Measurements from ENCODE around the gene DGKZ. TPM values are rescaled to one million over a fixed set of nuclear protein-coding genes. Genes with fewer than 3 reads are reported as not detected.

Gene DGKZ
- total RNA-seq, 1 experiment from 2014 or later: 57.9 TPM

GRCh38 chr11:46331282-46331984 lies 15.8 kb upstream of the DGKZ start:
- BruUV-seq (replicated peaks): no TSS peak
- ChIA-PET CTCF (interaction anchor here (1.0 to 1.9 kb wide), 3 partner anchors 12 to 92 kb away, joined by 4 to 10 read pairs (median 5); no protein-coding TSS in a partner anchor), POLR2A (interaction anchor here (1.4 kb wide), 1 partner anchor 7 kb away, joined by 3 read pairs; no protein-coding TSS in a partner anchor)
- Mint-ChIP-seq H3K4me3 (ENCODE audit: unreplicated experiment) (no peak overlapping the region), H3K27me3 (ENCODE audit: insufficient read depth, unreplicated experiment) (peaks cover 39% of the 10 kb centered on the region), H3K36me3 (ENCODE audit: insufficient read depth, unreplicated experiment) (peaks cover 4% of the 10 kb centered on the region), H3K9me3 (ENCODE audit: unreplicated experiment) (no peaks in the 10 kb centered on the region), H3K4me1 (ENCODE audit: insufficient read depth, unreplicated experiment) (peaks cover 21% of the 10 kb centered on the region), H3K27ac (ENCODE audit: low read depth, unreplicated experiment) (no peak overlapping the region)
- DNase-seq (ENCODE audit: unreplicated experiment): no peak
- TF ChIP-seq, protein P1, sequence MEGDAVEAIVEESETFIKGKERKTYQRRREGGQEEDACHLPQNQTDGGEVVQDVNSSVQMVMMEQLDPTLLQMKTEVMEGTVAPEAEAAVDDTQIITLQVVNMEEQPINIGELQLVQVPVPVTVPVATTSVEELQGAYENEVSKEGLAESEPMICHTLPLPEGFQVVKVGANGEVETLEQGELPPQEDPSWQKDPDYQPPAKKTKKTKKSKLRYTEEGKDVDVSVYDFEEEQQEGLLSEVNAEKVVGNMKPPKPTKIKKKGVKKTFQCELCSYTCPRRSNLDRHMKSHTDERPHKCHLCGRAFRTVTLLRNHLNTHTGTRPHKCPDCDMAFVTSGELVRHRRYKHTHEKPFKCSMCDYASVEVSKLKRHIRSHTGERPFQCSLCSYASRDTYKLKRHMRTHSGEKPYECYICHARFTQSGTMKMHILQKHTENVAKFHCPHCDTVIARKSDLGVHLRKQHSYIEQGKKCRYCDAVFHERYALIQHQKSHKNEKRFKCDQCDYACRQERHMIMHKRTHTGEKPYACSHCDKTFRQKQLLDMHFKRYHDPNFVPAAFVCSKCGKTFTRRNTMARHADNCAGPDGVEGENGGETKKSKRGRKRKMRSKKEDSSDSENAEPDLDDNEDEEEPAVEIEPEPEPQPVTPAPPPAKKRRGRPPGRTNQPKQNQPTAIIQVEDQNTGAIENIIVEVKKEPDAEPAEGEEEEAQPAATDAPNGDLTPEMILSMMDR (IDR thresholded peaks at IDR 0.05; ENCODE audit: unreplicated experiment): no peak
- intact Hi-C loops (cut with micrococcal nuclease): no loop called here

- ChIA-PET POLR2A (no interaction called here), CTCF (interaction anchor here (0.5 to 1.9 kb wide), 4 partner anchors 10 to 215 kb away, joined by 3 to 5 read pairs (median 4); no protein-coding TSS in a partner anchor)
- Mint-ChIP-seq H3K9me3 (ENCODE audit: unreplicated experiment) (no peaks in the 10 kb centered on the region), H3K36me3 (ENCODE audit: insufficient read depth, unreplicated experiment) (peaks cover 4% of the 10 kb centered on the region), H3K27ac (ENCODE audit: low read depth, unreplicated experiment) (no peak overlapping the region), H3K4me3 (ENCODE audit: unreplicated experiment) (no peak overlapping the region), H3K4me1 (ENCODE audit: insufficient read depth, unreplicated experiment) (peaks cover 26% of the 10 kb centered on the region), H3K27me3 (ENCODE audit: insufficient read depth, unreplicated experiment) (peaks cover 32% of the 10 kb centered on the region)
- intact Hi-C loops (cut with micrococcal nuclease): no loop called here
- no peak for DNase-seq (ENCODE audit: unreplicated experiment)
- TF ChIP-seq, protein P1 (IDR thresholded peaks at IDR 0.05; ENCODE audit: unreplicated experiment): no peak
- BruUV-seq (replicated peaks): no TSS peak
Measured at GRCh38 chr11:46332093-46332567, 15.1 kb upstream of the DGKZ start.

DNA sequence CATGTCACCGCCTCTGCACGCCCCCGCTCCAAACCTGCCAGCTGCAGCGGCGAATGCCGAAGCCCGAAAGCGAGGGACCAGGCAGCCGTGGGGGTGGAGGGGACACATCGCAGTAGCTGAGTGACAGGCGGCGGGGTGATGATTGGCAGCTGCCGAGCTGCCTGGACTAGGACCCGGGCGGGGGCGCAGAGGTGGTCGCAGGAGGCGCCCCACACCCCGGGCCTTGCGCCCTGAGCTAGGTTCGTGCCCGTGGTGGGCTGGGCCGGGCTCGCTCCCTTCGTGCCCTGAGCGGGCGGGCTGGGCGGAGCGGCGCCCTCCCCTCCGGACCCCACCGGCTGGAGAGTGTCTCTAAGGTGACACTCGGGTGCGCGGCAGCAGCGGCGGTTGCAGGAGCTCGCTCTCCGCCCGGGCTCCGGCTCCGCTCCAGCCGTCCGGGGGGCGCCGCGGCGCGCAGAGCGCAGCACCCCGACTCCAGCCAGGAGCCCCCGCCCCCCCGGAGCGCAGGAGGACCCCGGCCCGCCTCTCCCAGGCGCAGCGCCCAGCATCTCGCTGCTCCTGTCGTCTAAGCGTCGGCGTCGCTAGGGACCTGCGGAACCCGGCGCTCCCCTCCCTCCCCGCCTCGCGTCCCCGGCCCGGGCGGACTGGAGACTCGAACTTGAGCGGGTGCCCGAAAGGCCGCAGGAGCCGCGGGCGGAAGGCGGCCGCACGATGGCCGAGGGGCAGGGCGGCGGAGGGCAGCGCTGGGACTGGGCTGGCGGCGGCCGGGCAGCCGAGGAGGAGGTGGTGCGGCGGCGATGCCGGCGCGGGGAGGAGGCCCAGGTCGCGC lies 14.5 kb upstream of the DGKZ start:
- Mint-ChIP-seq H3K27me3 (ENCODE audit: insufficient read depth, unreplicated experiment) (peaks cover 29% of the 10 kb centered on the region), H3K27ac (ENCODE audit: low read depth, unreplicated experiment) (no peak overlapping the region), H3K4me3 (ENCODE audit: unreplicated experiment) (no peak overlapping the region), H3K36me3 (ENCODE audit: insufficient read depth, unreplicated experiment) (peaks cover 4% of the 10 kb centered on the region), H3K9me3 (ENCODE audit: unreplicated experiment) (no peaks in the 10 kb centered on the region), H3K4me1 (ENCODE audit: insufficient read depth, unreplicated experiment) (peaks cover 27% of the 10 kb centered on the region)
- intact Hi-C loops (cut with micrococcal nuclease): no loop called here
- no TSS peak for BruUV-seq (replicated peaks)
- TF ChIP-seq, protein P1 (IDR thresholded peaks at IDR 0.05; ENCODE audit: unreplicated experiment): no peak
- DNase-seq (ENCODE audit: unreplicated experiment): no peak
- ChIA-PET POLR2A (no interaction called here), CTCF (interaction anchor here (0.5 to 1.0 kb wide), 3 partner anchors 9 to 216 kb away, joined by 3 to 4 read pairs (median 3); no protein-coding TSS in a partner anchor)

DNA sequence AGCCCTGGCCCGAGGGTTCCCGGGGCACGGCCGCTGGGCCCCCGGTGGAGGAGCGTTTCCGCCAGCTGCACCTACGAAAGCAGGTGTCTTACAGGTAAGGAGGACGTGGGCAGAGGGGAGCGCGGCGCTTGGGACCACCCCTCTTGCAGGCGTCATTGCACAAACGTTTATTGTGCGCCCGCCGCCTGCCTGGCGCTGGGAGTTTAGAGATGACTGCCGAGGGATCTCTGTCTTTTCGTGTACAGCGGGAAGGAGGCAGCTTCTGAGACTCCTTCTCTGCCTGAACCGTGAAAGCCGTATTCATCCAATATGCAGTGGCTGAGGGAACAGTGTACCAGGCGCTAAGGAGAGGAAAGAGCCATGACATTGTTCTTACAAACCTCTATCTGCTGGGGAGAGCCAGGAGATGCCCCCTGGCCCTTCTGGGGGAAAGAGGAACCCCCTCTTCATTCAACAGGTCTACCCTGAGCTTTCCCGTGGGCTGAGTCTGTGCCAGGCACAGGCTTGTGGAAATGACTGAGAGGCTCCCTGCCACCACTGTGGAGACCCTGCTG lies 13.8 kb upstream of the DGKZ start:
- intact Hi-C loops (cut with micrococcal nuclease): no loop called here
- Mint-ChIP-seq H3K36me3 (ENCODE audit: insufficient read depth, unreplicated experiment) (no peaks in the 10 kb centered on the region), H3K27ac (ENCODE audit: low read depth, unreplicated experiment) (no peak overlapping the region), H3K27me3 (ENCODE audit: insufficient read depth, unreplicated experiment) (peaks cover 29% of the 10 kb centered on the region), H3K4me3 (ENCODE audit: unreplicated experiment) (no peak overlapping the region), H3K9me3 (ENCODE audit: unreplicated experiment) (no peaks in the 10 kb centered on the region), H3K4me1 (ENCODE audit: insufficient read depth, unreplicated experiment) (peaks cover 27% of the 10 kb centered on the region)
- CTCF ChIA-PET: interaction anchor here (1.0 kb wide), 1 partner anchor 18 kb away, joined by 8 read pairs; no protein-coding TSS in a partner anchor
- BruUV-seq (replicated peaks): no TSS peak
- no peak for DNase-seq (ENCODE audit: unreplicated experiment)
- TF ChIP-seq, protein P1 (IDR thresholded peaks at IDR 0.05; ENCODE audit: unreplicated experiment): no peak
- POLR2A ChIA-PET: no interaction called here

Measured in MCF 10A (cell line).